ENCODE data around the gene OR2M2. TPM values are rescaled to one million over a fixed set of nuclear protein-coding genes. Genes with fewer than 3 reads are reported as not detected.

Gene OR2M2
- polyA plus RNA-seq, 1 of the 3 experiments (the other 2 are of a cell fraction), result not detected

DNA sequence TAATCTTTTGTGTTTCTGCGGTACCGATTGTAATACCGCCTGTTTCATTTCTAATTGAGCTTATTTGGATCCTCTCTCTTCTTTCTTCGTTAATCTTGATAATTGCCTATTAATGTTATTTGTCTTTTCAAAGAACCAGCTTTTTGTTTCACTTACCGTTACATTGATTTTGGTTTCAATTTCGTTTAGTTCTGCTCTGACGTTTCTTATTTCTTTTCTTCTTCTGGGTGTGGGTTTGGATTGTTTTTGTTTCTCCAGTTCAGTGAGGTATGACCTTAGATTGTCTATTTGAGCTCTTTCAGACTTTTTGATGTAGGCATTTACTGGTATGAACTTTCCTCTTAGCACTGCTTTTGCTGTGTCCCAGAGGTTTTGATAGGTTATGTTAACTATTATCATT, 9.4 kb downstream of the OR2M2 start (continued):
- TF ChIP-seq, protein P1, sequence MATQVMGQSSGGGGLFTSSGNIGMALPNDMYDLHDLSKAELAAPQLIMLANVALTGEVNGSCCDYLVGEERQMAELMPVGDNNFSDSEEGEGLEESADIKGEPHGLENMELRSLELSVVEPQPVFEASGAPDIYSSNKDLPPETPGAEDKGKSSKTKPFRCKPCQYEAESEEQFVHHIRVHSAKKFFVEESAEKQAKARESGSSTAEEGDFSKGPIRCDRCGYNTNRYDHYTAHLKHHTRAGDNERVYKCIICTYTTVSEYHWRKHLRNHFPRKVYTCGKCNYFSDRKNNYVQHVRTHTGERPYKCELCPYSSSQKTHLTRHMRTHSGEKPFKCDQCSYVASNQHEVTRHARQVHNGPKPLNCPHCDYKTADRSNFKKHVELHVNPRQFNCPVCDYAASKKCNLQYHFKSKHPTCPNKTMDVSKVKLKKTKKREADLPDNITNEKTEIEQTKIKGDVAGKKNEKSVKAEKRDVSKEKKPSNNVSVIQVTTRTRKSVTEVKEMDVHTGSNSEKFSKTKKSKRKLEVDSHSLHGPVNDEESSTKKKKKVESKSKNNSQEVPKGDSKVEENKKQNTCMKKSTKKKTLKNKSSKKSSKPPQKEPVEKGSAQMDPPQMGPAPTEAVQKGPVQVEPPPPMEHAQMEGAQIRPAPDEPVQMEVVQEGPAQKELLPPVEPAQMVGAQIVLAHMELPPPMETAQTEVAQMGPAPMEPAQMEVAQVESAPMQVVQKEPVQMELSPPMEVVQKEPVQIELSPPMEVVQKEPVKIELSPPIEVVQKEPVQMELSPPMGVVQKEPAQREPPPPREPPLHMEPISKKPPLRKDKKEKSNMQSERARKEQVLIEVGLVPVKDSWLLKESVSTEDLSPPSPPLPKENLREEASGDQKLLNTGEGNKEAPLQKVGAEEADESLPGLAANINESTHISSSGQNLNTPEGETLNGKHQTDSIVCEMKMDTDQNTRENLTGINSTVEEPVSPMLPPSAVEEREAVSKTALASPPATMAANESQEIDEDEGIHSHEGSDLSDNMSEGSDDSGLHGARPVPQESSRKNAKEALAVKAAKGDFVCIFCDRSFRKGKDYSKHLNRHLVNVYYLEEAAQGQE (IDR thresholded peaks at IDR 0.05; ENCODE audit: low read depth, low read length), result no peak
- TF ChIP-seq NFIC (IDR thresholded peaks at IDR 0.05; ENCODE audit: borderline replicate concordance) (no peak), MXI1 (IDR thresholded peaks at IDR 0.05; ENCODE audit: low read depth, low read length) (no peak), RXRA (IDR thresholded peaks at IDR 0.05; ENCODE audit: borderline replicate concordance, low read depth) (no peak), SMC3 (IDR thresholded peaks at IDR 0.05; ENCODE audit: low read depth, low read length) (no peak), ELF1 (IDR thresholded peaks at IDR 0.05) (no peak)
- TF ChIP-seq, protein P2, sequence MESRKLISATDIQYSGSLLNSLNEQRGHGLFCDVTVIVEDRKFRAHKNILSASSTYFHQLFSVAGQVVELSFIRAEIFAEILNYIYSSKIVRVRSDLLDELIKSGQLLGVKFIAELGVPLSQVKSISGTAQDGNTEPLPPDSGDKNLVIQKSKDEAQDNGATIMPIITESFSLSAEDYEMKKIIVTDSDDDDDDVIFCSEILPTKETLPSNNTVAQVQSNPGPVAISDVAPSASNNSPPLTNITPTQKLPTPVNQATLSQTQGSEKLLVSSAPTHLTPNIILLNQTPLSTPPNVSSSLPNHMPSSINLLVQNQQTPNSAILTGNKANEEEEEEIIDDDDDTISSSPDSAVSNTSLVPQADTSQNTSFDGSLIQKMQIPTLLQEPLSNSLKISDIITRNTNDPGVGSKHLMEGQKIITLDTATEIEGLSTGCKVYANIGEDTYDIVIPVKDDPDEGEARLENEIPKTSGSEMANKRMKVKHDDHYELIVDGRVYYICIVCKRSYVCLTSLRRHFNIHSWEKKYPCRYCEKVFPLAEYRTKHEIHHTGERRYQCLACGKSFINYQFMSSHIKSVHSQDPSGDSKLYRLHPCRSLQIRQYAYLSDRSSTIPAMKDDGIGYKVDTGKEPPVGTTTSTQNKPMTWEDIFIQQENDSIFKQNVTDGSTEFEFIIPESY (IDR thresholded peaks at IDR 0.05; ENCODE audit: borderline replicate concordance, low read depth), result no peak

DNA sequence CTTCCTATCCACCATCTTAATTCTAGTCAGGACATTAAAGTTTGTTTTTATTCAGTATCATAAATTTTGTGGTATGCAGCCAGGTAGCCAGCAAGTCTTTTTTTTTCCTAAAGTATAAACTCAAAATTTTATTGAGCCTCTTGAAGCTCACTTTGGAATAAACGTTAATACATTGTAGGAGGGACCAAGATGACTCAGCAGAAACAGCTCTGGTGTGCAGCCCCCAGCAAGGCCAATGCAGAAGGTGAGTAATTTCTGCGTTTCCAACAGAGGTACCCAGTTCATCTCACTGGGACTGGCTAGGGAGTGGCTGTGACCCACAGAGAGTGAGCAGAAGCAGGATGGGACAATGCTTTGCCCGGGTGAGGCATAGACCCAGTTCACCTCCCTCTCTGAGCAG, 12.7 kb downstream of the OR2M2 start:
- DNase-seq, result no peak
- TF ChIP-seq RFX5 (IDR thresholded peaks at IDR 0.05; ENCODE audit: low read length) (no peak), FOXM1 (IDR thresholded peaks at IDR 0.05; ENCODE audit: low read depth) (no peak), GATA2 (CRISPR knock-in tag; IDR thresholded peaks at IDR 0.05) (no peak), JUND (IDR thresholded peaks at IDR 0.05) (no peak), RCOR1 (IDR thresholded peaks at IDR 0.05; ENCODE audit: low read length) (no peak)
- TF ChIP-seq, protein P1 (IDR thresholded peaks at IDR 0.05; ENCODE audit: low read depth, low read length), result no peak
- ChIA-PET POLR2A (no interaction called here), CTCF (no interaction called here)
- Histone ChIP-seq H3K27me3 (ENCODE audit: insufficient read depth) (no peaks in the 10 kb centered on the region), H3K4me3 (ENCODE audit: low read depth in 2 of 2, low read length in 1 of 2) (no peak overlapping the region), H3F3A (replicated peaks; ENCODE audit: insufficient read depth) (no peaks in the 10 kb centered on the region), H3K9me3 (no peaks in the 10 kb centered on the region), H3K36me3 (replicated peaks in 1 of 2; ENCODE audit: control insufficient read depth in 1 of 2, insufficient read depth in 2 of 2, low read length in 1 of 2) (no peaks in the 10 kb centered on the region), H3K79me2 (ENCODE audit: insufficient read depth) (no peaks in the 10 kb centered on the region), H3K9me2 (no peaks in the 10 kb centered on the region), H2AFZ (ENCODE audit: low read depth) (no peak overlapping the region), H3K4me1 (ENCODE audit: control insufficient read depth in 1 of 2, insufficient read depth in 2 of 2, low read depth in 1 of 2, low read length in 1 of 2) (no peaks in the 10 kb centered on the region), H3K9ac (no peak overlapping the region), H3K4me2 (no peak overlapping the region), H3K27ac (ENCODE audit: low read depth in 2 of 2, low read length in 1 of 2) (no peak overlapping the region), H4K20me1 (ENCODE audit: insufficient read depth) (no peaks in the 10 kb centered on the region)
- WGBS (ENCODE audit: low lambda C conversion rate), result 0% methylated on average over 2 of the region's 3 CpGs

Data from SK-N-SH (cell line).